NK-92 (cell line): Measurements from ENCODE around the gene GLRA3.
"Not testable (repeated sequence)": the region's sequence is repeated elsewhere in the genome, so short reads cannot be mapped to it uniquely, and the experiment has no call there.

Experiments used
- DNase-seq: peaks from one replicate; lab custom pipeline; 2025; ENCODE audit not compliant: unreplicated experiment; lab: John Stamatoyannopoulos, UW

Gene GLRA3

GRCh38 chr4:174828845-174829701 lies at the start of gene GLRA3:
Gene GLRA3, minus strand, starts transcription at chr4:174829247. Its CDS starts 436 bp downstream, at chr4:174828811.
- DNase-seq = no peak

- no peak for DNase-seq
These were observed 45.9 kb upstream of the GLRA3 start for GRCh38 chr4:174874898-174875297.

- no peak for DNase-seq
These were observed 44.9 kb upstream of the GLRA3 start for GRCh38 chr4:174873931-174874330.

- DNase-seq = not testable (repeated sequence)
These were observed 44.1 kb upstream of the GLRA3 start for GRCh38 chr4:174873146-174873545.

DNA sequence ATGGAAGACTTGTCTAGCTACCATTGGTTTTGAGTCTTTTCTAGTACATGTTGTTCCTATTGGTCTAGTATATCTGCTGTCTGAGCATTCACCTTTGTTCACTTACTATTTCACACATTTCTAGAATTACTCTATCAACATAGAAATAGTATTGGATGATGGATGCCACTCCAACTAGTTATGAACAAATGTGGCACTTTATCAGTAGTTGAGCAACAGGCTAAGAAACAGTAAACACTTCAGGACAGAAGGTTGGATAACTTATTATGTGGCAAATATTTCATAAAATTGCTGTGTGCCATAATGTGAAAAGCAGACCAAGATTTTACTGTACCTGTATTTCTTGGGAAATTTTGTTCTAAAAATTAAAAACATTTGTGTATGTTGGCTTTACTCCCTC lies 42.4 kb upstream of the GLRA3 start:
- no peak for DNase-seq

DNA sequence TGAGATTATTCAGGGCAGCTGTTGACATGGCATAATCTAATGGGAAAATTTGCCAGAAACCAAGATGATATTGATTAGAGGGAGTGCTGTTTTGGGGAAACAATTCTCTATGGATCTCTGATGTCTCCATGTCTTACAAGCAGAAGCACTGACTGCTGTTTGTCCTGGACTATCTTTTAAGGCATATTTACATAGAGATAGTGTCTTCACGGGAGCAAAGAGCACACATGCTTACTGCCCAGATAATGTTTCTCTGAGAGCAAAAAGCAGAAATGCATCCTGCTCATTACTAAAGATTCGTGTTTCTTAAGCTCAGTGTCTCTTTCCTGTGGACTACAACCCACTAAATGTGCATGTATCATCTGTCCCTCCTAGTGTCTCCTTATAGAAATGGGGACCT lies 41.3 kb upstream of the GLRA3 start:
- DNase-seq = no peak

DNA sequence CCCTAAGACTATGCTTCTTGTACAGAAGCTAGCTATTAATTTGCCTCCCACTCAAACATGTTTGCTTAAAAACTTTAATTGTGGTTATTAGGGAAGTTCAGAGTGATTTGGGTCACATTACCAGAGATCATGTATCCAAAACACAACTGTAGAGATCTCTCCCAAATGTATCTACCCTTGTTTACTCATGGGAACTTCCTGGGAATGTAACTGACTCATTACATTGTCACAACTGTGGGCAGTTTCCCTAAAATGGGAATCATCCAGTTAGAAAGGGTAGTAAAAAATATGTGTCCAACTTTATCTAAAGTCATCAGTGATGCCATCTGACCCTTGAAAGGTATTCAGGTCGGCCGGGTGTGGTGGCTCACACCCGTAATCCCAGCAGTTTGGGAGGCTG lies 40.3 kb upstream of the GLRA3 start:
- DNase-seq = no peak

- no peak for DNase-seq
These were observed 38.9 kb upstream of the GLRA3 start for GRCh38 chr4:174867903-174868302.

GRCh38 chr4:174865418-174865985 lies 36.5 kb upstream of the GLRA3 start:
- DNase-seq = no peak

DNA sequence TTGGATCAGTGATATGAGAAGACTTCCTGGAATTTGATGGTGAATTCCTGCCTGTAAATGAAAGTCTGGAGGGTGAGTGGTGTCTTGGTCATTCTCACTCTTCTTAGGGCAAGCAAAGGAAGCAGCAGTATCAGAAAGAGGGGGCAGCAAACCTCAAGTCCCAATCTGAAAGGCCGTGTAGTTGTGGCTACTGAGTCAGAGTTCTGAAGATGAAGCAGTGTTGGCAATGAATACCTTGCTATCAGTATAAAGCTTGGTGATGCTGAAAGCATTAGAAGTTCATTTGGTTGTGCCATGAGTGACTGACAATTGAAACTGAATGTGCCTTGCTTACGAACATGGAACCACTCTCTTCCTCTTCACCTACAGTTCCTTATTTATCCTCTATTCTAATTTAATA lies 35.0 kb upstream of the GLRA3 start:
- DNase-seq = no peak

- no peak for DNase-seq
These were observed 31.5 kb upstream of the GLRA3 start for GRCh38 chr4:174860588-174860987.

GRCh38 chr4:174859904-174860303 lies 30.9 kb upstream of the GLRA3 start:
- no peak for DNase-seq

DNA sequence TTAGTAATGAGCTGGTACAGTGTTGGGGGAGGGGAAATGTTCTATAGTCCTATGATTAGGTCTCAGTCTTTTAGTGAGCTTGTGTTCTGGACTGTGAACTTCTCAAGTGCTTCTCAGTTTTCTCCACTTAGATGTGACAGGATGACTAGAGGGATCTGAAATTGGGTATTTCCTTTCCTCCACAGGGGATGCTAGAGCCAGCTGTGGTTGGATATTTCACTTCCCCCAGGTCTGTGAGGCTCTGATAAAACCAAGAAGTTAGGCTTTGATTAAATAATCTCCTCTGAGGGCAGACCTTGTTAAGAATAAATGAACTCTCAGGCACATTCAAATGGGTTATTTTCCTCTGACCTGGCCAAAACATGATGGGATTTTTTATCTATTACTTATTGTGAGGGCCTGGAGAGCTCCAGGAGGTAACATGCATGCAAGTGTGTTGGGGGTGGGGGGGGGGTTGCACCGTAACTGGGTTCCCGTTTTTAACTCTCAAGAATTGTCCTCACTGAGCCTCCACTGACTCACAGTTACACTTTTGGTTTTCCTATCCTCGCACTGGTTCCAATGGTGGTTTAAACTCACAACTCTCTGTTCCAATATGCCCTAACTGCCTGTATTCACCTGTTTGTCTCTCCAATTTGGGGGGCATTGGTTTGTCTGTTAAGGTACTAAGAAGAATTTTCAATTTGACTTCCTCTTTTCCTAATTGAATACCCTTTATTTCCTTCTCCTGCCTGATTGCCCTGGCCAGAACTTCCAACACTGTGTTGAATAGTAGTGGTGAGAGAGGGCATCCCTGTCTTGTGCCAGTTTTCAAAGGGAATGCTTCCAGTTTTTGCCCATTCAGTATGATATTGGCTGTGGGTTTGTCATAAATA lies 28.1 kb upstream of the GLRA3 start:
- no peak for DNase-seq

GRCh38 chr4:174855050-174855449 lies 26.0 kb upstream of the GLRA3 start:
- DNase-seq = no peak

DNA sequence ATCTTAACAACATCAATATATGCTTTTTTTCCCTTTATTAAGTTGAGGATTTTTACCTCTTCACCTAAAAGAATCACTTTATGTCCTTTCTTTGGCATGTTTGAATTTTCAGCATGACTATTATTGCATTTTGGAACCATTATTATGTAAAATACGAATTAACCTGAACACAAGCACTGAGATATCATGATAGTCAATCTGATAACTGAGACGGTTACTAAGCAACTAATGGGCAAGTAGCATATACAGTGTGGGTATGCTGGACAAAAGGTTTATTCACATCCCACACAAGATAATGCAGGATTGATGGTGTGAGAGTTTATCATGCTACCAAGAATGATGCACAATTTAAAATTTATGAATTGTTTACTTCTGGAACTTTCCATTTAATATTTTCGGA lies 24.6 kb upstream of the GLRA3 start:
- DNase-seq = no peak

GRCh38 chr4:174848596-174848995 lies 19.5 kb upstream of the GLRA3 start:
- DNase-seq = no peak

DNA sequence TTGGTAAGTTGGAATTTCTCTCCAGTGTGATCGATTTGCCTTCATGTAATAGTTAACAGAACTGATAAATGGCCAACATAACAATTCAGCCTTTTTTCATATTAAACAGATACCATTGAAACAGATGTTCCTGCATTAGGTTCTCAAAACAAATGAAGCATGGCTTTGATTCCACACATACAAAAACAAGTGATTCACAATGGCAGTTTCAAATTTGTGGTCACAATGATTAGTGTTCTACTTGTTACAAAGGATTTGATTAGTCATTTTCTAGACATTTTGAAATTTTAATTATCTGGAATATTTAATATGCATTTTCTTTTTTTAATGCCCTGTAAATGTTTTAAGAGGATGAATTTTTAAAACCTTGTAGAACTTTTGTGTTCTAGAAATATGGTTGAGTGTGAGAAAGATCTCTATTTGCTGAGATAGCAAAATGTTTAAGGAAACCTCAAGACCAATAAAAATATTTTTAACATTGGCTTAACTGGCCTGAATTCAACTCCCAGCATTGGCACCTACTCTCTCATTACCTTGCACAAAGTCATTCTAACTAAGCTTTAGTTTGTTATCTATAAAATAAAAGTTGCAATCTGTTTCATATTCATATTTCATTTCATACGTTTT lies 18.9 kb upstream of the GLRA3 start:
- no peak for DNase-seq

DNA sequence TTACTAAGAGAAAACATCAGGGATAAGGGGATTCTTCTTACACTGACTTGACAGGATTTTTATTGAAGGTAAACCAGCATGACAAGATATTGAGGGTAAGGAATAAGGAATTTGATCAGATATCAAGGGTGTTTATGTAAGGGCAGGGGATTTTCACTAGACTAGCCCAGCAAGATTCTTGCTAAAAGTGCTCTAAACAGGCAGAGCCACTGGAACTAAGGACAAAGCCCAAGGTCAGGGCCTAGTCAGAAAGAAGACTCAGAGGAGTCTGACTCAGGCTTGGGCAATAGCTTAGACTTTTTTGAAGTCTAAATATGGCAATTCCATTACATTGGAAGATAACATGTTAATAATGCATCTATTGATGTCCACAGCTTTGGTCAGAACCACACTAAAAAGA lies 6.5 kb upstream of the GLRA3 start:
- DNase-seq = no peak

- DNase-seq = no peak
These were observed 5.4 kb upstream of the GLRA3 start for GRCh38 chr4:174834477-174834876.

DNA sequence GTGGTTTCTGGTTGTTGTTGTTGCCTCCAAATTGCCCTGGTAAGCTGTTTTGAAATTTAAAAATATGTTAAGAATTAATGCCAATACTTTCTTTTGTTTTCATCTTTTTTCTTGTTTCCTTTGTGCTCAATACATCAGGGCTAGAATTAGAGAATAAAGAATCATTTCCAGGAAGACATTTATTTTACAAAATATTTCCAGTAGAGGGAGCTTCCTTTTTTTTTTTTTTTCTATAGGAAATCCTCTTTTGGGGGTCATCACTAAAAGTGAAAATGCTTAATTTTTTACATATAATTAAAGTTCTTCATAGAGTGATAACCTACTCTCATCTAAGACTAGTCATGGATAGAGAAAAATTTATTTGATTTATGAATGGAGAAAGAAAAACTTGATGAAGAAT lies 2.4 kb downstream of the GLRA3 start:
- DNase-seq = no peak

DNA sequence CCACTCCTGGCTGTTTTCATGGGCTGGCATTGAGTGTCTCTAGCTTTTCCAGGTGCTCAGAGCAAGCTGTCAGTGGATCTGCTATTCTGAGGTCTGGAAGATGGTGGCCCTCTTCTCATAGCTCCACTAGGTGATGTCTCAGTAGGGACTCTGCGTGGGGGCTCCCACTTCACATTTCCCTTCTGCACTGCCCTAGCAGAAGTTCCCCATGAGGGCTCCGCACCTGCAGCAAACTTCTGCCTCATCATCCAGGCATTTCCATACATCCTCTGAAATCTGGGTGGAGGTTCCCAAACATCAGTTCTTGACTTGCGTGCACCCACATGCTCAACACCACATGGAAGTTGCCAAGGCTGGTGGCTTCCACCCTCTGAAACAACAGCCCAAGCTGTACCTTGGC lies 13.8 kb downstream of the GLRA3 start:
- no peak for DNase-seq
